Activated naive CD4-positive, alpha-beta T cell treated with Interleukin-2 at 50 U/mL for 16 hours (primary cell): Measurements from ENCODE around the gene ARTN.

ENCODE experiments used
- DNase-seq: peaks from one replicate; pipeline ENCODE4 v3.0.0-alpha.2; 2020

Gene ARTN

DNA sequence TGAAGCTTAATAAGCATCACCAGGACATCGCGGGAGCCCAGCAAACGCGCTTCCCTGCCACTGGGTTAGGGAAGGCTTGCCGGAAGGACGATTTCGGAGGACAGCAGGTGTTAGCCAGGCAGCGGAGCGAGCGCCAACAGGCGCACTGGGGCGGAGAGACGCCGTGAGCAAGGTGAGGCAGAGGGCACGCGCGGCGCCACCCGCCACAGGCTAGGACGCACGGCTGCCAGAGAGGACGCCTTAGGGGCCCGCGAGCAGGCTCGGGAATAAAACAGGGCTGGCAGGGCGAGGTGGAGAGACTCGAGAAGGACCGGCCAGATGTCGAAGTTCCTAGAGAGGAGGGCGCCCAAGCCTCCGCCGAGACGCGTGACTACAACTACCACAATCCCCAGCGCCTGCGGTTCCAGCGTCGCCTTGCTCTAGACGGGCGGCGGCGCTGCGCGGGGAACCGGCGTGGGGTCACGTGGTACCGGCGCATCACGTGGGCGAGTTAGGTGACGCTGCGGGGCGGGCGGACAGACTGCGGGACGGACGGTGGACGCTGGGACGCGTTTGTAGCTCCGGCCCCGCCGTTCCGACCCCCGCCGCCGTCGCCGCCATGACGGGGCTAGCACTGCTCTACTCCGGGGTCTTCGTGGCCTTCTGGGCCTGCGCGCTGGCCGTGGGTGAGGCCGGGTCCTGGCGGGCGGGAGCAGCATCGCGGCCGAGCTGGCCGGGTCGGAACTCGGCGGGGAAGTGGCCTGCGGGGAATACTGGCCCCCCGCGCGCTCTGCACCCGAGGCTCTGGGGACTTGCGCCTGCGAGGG is 41.0 kb downstream of the ARTN start, which contains the start of gene ATP6V0B:
ATP6V0B (plus strand) TSS at position 518 of the 806 bp plus-strand sequence; CDS start at position 599, 81 bp downstream.
- peak; percentile 97 for DNase-seq

DNA sequence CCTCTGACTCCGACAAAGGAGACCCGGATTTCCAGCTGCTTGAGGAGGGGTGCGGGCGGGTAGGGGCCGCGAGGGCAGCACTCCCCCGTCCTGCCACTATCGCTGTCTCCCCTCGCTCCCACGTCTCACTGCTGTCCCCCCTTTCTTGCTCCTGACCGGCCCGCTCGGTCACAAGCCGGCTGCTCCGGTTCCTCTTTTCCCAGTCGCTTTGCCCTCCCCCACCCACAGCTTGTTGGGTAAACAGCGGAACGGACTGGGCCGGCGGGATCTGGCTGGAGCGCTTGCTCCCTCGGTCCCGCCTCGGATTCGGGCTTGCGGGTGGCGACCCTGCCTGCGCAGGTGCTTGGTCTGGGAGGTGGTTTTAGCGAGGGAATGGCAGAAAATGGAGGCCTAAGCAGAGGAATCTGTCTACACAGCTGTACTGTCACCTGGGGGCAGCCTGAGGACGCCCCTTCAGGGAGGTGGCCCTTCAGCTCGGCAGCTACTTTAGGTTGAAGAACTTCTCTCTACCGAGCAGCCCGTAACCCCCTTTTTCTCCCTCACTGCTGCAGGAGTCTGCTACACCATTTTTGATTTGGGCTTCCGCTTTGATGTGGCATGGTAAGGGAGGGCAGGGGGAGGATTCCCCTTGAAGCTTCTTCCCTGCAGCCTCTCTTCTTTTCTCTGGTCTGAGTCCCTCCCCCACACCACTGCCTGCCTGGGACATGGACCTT is 41.8 kb downstream of the ARTN start:
- no peak for DNase-seq

DNA sequence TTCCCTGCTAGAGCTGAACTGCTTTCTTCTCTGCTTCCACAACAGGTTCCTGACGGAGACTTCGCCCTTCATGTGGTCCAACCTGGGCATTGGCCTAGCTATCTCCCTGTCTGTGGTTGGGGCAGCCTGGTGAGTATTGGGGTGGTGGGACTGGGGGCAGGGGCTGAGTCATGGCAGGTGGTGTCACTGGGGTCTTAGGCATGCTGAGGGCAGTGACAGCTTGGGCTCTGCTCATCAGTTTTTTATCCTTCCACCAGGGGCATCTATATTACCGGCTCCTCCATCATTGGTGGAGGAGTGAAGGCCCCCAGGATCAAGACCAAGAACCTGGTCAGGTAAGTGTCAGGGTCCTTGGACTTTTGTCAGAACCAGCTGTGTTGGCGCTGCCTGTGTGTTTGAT is 42.4 kb downstream of the ARTN start:
- no peak for DNase-seq

DNA sequence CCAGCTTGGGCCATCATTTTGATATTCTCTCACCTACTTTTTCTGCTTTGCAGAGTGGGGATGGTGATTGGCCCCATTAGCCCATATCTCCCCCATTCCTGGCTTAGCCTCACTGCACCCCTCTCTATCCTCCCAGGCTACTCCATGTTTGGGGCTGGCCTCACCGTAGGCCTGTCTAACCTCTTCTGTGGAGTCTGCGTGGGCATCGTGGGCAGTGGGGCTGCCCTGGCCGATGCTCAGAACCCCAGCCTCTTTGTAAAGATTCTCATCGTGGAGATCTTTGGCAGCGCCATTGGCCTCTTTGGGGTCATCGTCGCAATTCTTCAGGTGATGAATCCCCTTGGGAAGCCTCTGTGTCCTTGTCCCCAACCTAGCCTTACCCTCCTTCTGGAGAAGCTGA is 43.3 kb downstream of the ARTN start:
- no peak for DNase-seq

DNA sequence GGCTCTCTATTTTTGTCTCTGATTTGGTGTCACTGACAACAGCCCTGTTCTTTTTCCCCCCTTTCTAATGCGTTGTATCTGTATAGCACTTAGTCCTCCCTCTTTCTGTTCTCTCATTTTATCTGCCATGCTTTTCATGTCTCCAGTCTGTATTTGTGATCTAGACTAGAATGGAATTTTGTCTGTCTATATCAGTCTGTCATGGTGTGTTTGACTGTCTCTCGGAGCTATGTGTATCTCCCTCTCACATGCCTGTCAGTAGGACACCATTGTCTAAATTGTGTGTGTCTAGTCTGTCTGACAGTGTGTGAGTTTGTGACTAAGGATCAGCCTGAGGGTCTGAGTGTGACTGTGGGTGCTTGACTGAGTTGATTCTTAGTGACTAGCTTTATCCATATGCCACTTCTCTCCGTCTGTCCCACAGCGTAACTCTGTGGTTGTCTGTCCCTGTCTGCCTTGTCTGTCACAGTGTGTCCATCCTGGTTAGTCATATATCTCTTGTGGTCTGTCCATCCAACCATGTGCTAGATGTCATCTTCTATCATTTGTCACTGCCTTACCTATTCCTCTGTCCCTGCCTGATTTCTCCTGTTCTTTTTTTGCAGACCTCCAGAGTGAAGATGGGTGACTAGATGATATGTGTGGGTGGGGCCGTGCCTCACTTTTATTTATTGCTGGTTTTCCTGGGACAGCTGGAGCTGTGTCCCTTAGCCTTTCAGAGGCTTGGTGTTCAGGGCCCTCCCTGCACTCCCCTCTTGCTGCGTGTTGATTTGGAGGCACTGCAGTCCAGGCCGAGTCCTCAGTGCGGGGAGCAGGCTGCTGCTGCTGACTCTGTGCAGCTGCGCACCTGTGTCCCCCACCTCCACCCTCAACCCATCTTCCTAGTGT is 44.0 kb downstream of the ARTN start:
- no peak for DNase-seq

DNA sequence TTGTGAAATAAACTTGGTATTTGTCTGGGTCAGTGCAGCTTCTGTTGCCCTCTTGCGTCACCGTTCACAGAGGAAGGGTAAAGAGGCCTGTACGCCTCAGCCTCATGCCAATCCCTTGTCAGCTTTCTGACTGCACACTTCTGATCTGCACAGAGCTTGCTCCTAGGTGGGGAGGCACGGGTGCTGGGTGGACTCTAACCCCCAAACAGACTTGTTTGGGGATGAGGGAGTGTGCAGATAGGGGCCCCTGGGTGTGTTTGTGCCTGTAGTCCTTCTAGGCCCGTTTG is 44.6 kb downstream of the ARTN start:
- no peak for DNase-seq

DNA sequence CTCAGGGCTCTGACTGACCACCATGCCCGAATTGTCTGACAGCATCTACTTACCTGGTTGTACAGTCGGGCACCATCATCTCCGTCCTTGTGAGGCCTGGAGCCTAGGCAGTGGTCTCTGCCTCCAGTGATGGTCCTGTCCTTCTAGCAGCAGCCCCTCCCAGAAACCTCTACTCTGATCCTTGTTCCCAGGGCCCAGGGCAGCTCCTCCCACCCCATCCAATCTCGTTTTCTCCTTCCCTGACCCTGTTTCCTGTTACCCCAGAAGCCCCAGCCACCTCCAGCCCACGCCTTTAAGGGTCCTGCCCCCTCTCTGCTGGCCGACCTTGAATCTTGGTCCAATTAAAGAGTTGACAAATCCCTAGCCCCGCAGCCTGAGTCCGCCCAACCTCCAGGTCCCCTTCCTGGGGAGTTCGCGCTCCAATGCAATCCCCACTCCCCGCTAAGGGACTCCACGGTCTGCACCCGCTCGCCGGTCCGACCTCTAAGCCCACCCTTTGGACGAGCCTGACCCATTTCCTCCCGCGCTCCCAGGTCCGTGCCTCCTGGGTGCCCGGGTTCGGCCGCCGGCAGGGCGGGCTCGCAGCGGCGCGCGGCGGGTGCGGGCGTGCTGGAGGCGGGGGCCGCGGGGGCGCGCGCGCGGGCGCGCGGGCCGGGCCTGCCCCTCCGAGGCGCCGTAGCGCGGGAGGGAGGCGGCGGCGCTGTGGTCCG is 45.1 kb downstream of the ARTN start, which contains the start of gene B4GALT2:
B4GALT2 (plus strand) TSS at position 660 of the 710 bp plus-strand sequence. CDS start 1,951 bp downstream, outside the sequence.
- DNase-seq: peak; percentile 43

DNA sequence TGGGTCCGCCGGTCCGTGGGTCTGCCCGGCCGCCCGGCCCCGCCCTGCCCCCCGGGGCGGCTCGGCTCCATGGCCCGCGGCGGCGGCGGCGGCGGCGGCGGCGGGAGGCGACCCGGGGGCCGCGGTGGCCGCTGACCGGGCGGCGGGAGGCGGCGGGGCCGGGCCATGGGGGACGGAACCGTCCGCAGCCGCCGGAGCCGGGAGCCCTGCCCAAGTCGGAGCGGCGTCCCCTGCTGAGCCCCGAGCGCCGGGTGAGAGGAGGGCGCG is 45.6 kb downstream of the ARTN start:
- no peak for DNase-seq

DNA sequence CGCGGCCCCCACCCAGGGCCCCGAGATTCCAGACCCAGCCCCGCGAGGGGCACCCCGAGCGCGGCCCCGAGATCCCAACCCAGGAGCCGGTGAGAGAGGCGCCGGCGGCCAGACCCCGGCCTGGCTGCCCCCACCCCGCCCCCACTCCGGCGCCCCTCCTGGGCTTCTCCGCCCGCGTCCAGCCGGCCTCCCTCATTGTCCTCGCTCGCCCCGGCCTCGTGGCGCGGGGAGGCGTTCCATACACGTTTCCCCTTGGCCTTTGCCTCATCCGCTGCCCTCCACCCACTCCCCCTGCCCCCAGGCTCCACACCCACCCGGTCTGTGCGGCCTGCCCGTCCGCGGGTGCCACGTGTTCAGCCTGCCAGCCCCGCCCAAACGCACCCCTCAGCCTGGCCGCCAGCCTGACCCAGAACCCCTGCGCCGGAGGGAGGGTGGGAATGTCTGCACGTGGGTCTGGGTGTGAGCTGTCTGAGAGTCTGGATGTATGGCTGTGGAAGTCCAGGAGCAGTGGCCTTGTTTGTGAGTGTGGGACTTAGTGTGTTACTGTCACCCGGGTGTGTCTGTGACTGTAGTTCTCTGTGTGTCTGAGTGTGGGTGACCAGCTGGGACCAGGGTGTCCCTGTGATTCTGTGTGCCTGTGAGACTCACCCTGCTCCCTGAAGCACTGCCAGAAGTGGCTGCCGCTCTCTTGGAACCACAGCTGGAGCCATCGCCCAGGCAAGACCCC is 46.1 kb downstream of the ARTN start:
- peak; percentile 35 for DNase-seq

DNA sequence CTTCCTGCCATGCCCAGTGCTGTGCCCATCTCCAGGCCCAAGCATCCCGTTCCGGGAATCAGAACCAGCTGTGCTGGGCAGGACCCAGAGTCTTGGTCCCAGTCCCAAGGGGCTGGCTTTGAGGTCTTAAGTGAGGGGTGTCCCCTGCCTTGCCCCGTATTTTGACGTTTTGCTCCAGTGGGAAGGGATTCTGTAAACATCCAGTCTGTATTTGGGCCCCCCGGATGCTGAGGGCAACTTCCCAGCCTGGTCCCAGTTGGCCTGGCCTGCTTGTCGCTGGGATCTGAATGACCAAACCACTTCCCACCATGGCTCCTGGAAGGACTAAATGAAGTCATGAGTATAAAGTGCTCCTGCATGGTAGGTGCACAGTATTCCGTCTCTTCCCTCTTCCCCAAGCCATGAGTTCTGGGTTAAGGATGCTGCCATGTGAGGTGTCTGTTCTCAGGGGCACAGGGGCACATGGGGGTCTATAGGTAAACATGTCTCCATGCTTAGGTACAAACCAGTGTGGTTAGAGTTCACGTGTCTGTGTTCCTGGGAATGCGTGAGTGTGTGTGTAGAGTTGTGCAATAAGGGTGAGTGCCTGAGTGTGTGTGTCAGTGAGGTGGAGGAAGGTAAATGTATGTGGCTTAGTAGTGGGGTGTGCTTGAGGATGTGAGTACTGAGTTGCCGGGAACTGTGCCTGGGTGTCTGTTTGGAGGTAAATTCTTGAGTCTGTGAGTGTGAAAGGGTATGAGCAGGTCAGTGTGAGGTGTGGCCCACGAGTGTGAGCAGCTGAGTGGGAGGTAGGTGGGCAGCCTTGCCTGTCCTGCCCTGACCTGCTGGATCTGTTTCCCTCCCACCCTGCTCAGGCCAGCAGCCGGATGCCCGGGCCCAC is 46.9 kb downstream of the ARTN start:
- no peak for DNase-seq

DNA sequence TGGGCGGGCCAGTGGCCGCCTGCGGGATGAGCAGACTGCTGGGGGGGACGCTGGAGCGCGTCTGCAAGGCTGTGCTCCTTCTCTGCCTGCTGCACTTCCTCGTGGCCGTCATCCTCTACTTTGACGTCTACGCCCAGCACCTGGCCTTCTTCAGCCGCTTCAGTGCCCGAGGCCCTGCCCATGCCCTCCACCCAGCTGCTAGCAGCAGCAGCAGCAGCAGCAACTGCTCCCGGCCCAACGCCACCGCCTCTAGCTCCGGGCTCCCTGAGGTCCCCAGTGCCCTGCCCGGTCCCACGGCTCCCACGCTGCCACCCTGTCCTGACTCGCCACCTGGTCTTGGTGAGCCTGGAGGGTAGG is 47.5 kb downstream of the ARTN start:
- no peak for DNase-seq

DNA sequence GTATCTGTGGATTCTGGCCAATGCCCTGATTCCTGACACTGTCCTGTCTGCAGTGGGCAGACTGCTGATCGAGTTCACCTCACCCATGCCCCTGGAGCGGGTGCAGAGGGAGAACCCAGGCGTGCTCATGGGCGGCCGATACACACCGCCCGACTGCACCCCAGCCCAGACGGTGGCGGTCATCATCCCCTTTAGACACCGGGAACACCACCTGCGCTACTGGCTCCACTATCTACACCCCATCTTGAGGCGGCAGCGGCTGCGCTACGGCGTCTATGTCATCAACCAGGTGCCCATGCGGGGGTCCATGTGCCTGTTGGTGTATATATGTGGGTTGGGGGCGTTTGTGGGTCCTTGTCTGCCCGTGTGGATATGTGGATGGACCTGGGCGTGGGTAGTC is 48.0 kb downstream of the ARTN start:
- DNase-seq: no peak

DNA sequence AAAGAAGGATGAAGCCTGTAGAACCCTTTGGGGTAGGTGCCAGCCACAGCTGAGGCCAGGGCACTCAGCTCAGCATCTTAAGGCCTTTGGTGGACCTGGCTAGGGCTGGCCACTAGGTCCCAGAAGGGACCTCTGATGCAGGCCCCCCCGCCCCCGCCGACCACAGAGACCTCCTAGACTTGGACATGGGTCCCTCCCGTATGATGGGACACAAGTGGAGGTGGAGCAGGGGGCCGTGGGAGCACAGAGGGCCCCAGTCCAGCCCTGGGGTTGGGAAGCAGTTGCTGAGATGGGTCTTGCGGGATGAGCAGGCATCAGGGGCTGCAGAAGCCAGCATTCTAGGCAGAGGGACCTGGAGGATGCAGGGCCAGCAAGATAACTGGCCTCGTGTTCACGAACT is 48.6 kb downstream of the ARTN start:
- DNase-seq: no peak

DNA sequence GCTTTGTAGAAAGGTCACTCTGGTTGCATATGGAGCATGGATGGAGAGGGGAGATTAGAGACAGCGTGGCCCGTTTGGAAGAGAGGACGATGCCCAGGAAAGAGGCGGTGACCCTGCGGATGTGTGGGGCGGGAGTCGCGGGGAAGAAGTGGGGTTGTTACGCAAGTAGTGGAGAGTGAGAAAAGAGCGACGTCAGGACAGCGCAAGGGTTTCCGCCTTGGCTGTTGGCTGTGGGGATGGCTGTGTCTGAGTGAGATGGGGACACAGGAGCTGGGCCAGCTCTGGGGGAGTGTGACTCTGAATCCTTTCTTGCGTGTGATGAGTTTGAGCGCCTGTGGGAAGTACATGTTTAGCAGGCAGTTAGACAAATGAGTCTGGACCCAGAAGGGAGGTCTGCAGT is 49.2 kb downstream of the ARTN start:
- DNase-seq: no peak

DNA sequence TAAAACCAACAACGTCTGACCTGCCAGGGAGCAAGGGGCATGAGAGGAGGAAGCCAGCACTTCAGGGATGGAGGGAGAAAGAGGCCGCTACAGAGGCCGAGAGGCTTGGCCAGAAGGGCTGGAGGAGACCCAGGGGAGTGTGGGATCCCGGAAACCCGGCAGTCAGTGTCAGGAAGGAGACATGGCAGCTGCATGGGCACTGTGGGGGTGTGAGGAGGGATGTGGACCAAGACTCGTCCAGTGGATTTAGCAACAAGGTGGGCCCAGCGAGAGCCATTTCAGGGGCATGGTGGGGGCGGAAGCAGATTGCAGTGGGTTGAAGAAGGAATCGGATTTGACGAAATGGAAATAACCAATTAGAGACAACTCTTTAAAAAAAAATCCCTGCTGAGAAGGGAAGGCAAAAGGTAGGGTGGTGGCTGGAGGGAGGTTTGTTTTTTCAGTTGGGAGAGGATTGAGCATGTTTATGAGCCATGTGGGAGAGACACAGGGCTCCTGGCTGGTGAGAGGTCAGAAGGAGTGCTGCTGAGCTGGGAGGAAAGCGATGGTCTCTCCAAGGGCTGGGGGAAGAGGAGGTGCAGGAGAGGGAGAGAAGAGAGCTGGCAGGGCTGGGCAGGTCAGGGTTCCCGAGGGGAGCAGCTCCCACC is 49.8 kb downstream of the ARTN start:
- DNase-seq: no peak

DNA sequence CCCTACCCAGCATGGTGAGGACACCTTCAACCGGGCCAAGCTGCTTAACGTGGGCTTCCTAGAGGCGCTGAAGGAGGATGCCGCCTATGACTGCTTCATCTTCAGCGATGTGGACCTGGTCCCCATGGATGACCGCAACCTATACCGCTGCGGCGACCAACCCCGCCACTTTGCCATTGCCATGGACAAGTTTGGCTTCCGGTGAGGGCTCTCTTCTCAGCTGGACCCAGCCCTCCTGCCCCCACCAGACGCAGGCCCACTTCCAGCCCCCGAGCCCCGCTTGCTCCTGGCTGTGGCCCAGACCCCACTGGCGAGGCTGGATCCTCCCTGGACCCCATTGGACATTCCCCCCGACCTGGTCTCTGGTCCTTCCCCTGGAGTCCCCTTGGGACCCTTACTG is 51.3 kb downstream of the ARTN start:
- no peak for DNase-seq

DNA sequence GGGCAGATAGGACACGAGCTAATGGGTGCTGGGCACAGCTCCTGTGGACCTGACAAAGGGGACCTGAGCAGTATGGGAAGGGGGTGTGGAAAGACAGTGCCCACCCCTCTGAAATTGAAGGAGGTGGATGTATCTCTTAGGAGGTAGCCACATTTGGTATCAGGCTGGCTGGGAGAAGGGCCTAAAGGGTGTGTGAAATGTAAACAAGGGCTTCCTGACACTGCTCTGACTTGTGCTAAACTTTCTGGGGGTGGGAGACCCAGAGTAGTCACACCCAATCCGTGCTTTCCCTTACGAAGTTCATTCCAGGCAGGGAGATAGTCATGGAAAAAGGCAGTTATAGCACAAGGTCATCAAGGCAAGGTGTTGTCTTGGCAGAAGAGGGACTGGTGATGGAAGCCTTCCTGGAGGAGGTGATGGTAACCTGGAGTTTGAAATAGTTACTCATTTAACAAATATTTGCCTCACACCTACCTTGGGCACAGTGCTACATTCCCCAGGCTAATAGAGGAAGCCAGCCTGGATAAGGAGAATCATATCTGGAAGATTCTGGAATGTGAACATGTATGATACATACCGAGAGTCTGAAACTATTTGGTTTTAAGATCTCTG is 52.5 kb downstream of the ARTN start:
- no peak for DNase-seq

DNA sequence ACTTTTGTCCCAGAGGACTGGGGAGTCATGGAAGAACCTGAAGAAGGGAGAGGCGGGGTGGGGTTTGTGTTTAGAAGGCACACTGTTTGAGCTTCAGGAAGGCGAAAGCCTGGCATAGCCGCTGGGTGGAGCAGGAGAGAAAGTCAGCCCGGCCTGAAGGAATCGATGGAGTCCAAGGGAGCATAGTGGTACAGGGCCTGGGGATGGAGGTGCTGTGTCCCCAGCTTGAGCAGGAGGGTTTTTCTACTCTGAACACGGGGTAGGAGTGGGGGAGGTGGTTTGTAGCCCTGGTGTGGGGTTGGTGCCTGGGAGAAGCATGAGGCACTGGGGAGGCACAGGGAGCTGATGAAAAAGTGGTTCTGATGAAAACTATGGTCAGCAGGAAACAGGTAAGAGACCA is 53.1 kb downstream of the ARTN start:
- DNase-seq: no peak
